GM12878 (cell line): Measurements from ENCODE around the gene PEX26. TPM values are rescaled to one million over a fixed set of nuclear protein-coding genes. Genes with fewer than 3 reads are reported as not detected.
A peak's percentile ranks its signal among the peaks of the same experiment; 100 is the strongest.

Experiments
- ATAC-seq: fragments of 200-7000 bp; cut with Tn5 transposase; 3 replicates; pipeline ENCODE4 v1.9.1; 2020; ENCODE audit warnings: mild to moderate bottlenecking, moderate library complexity
- BruUV-seq: library from RNA; stranded (reverse); fragments of 400-500 nt; replicated peaks from 2 replicates; lab custom pipeline; 2021; lab: Mats Ljungman, UMichigan
- CTCF ChIA-PET: fragments of 300-600 bp; sonication (Branson Sonifier 250); formaldehyde crosslinking; extraction: SDS; loops from one replicate; lab custom pipeline; 2021; ENCODE audit warnings: inconsistent platforms; lab: Yijun Ruan, JAX
- POLR2A ChIA-PET: fragments of 350-600 bp; formaldehyde crosslinking; extraction: SDS; loops from one replicate; lab custom pipeline; 2021; ENCODE audit warnings: inconsistent platforms; lab: Charles Lee
- RAD21 ChIA-PET: fragments of 300-600 bp; sonication (Branson Sonifier 250); formaldehyde crosslinking; loops from one replicate; lab custom pipeline; 2023; ENCODE audit warnings: antibody characterized with exemption; ENCODE audit not compliant: unreplicated experiment; lab: Charles Lee
- SMC1A ChIA-PET: fragments of 300-600 bp; sonication (Branson Sonifier 250); formaldehyde crosslinking; loops from one replicate; lab custom pipeline; 2023; ENCODE audit not compliant: unreplicated experiment, uncharacterized antibody; lab: Charles Lee
- DNase-seq: peaks from one replicate; pipeline ENCODE4 v3.0.0-alpha.2; 2011; ENCODE audit warnings: low read depth, low spot score
- FAIRE-seq: peaks from 3 replicates; lab custom pipeline; 2011; peaks lifted over from hg19 to GRCh38; lab: Jason Lieb, UNC
- H2AFZ ChIP-seq: 2 replicates; pipeline ENCODE4 v1.6.0; 2011; ENCODE audit warnings: low read depth, low read length, control low read depth; ENCODE audit not compliant: control insufficient read depth
- H3K27ac ChIP-seq: 2 replicates; pipeline ENCODE4 v1.5.1; 2011; ENCODE audit warnings: control low read depth; ENCODE audit not compliant: control insufficient read depth, insufficient read depth
- H3K27me3 ChIP-seq, 2 experiments: replicated peaks in 1 of 2; 2 replicates each; pipeline versions ENCODE4 v1.6.0 to v1.6.1; 2011; ENCODE audit warnings: low read length in 1 of 2; ENCODE audit not compliant: control insufficient read depth in 2 of 2, insufficient read depth in 2 of 2
- H3K36me3 ChIP-seq, 2 experiments: 2 replicates each; pipeline ENCODE4 v1.5.1; 2011; ENCODE audit warnings: low read length in 1 of 2; ENCODE audit not compliant: control insufficient read depth in 2 of 2, insufficient read depth in 2 of 2
- H3K4me1 ChIP-seq: 2 replicates; pipeline ENCODE4 v1.6.1; 2011; ENCODE audit warnings: mild to moderate bottlenecking, low read length, moderate library complexity, mixed read lengths; ENCODE audit not compliant: control insufficient read depth, insufficient read depth
- H3K4me2 ChIP-seq: 2 replicates; pipeline ENCODE4 v1.6.0; 2011; ENCODE audit warnings: control low read depth; ENCODE audit not compliant: control insufficient read depth, insufficient read depth
- H3K4me3 ChIP-seq: fragments of 200-600 bp; sonication (generic); 2 replicates; pipeline ENCODE4 v1.5.1; 2016
- H3K79me2 ChIP-seq: 2 replicates; pipeline ENCODE4 v1.6.0; 2011; ENCODE audit warnings: low read length; ENCODE audit not compliant: control insufficient read depth, insufficient read depth
- H3K9ac ChIP-seq: 2 replicates; pipeline ENCODE4 v1.8.0; 2011; ENCODE audit warnings: low read length, control low read depth, mixed read lengths; ENCODE audit not compliant: control insufficient read depth, insufficient read depth
- H3K9me3 ChIP-seq: replicated peaks from 3 replicates; pipeline ENCODE4 v1.5.1; 2011; ENCODE audit warnings: mild to moderate bottlenecking, low read length; ENCODE audit not compliant: control insufficient read depth, insufficient read depth
- H4K20me1 ChIP-seq: 2 replicates; pipeline ENCODE4 v1.6.0; 2011; ENCODE audit not compliant: control insufficient read depth, insufficient read depth
- BHLHE40 ChIP-seq, 2 experiments: fragments of 450-650 bp in 1 of 2; IDR thresholded peaks; 2 replicates each; pipeline ENCODE4 v1.6.1; 2011 to 2017; ENCODE audit warnings: low read depth in 2 of 2, borderline replicate concordance in 1 of 2, improper control_type of control experiment in 1 of 2, low read length in 1 of 2, mild to moderate bottlenecking in 1 of 2
- EGR1 ChIP-seq, 2 experiments: IDR thresholded peaks; 1 replicate in 1 of 2; 2 replicates in 1 of 2; pipeline ENCODE4 v1.6.1; 2011 to 2012; ENCODE audit warnings: low read depth in 2 of 2, low read length in 2 of 2, borderline replicate concordance in 1 of 2, mild to moderate bottlenecking in 1 of 2, moderate library complexity in 1 of 2
- IRF3 ChIP-seq: fragments of 450-650 bp; IDR thresholded peaks from 2 replicates; pipeline ENCODE4 v1.6.1; 2014; ENCODE audit warnings: mild to moderate bottlenecking
- RUNX3 ChIP-seq: IDR thresholded peaks from 2 replicates; pipeline ENCODE4 v1.6.1; 2012; ENCODE audit warnings: low read length, inconsistent platforms
- SMARCA5 ChIP-seq: fragments of 450-650 bp; IDR thresholded peaks from 2 replicates; pipeline ENCODE4 v1.6.1; 2017; ENCODE audit warnings: mild to moderate bottlenecking
- YY1 ChIP-seq: IDR thresholded peaks from 2 replicates; pipeline ENCODE4 v1.6.1; 2011; ENCODE audit warnings: low read depth, mild to moderate bottlenecking, low read length
- WGBS: methylation state at CpG from one replicate; pipeline ENCODE4 v1.1.6; 2016; ENCODE audit warnings: low lambda C conversion rate; ENCODE audit not compliant: insufficient replicate concordance, insufficient coverage; ENCODE audit errors: missing lambda C conversion rate; 5-methylcytosine and 5-hydroxymethylcytosine counted together
- in situ Hi-C: fragments of 300-500 bp; cut with MboI; formaldehyde crosslinking; loops from 9 replicates; pipeline ENCODE4 v1.14.3; 2018; ENCODE audit warnings: mixed read lengths
- intact Hi-C: fragments of 100-400 bp; cut with micrococcal nuclease; formaldehyde crosslinking; loops from one replicate; pipeline ENCODE4 v1.14.2; 2022; ENCODE audit not compliant: unreplicated experiment
- polyA plus RNA-seq, 11 experiments: library from polyadenylated mRNA; depleted of rRNA in 4 of 11; unstranded in 6 of 11; stranded (reverse) in 5 of 11; fragments of >200 nt; fragmentation: Nextera tagmentation in 4 of 11; fragmentation: Illumina TruSeq in 1 of 11; extraction: Ambion mirVana in 4 of 11; extraction: Trizol in 1 of 11; gene quantifications; 1 replicate in 1 of 11; 2 replicates in 10 of 11; pipeline versions ENCODE4 v1.2.1 to v1.2.3, GENCODE V29; 2011 to 2016; ENCODE audit warnings: inconsistent platforms in 2 of 11, missing spikeins in 2 of 11, low read depth in 1 of 11
- total RNA-seq, 4 experiments: library from RNA; depleted of rRNA in 3 of 4; stranded (reverse); fragments of >200 nt in 3 of 4; fragmentation: Illumina TruSeq in 1 of 4; extraction: Trizol in 1 of 4; gene quantifications; 2 replicates each; pipeline versions ENCODE4 v1.2.1 to v1.2.3, GENCODE V29; 2013 to 2021

The PEX26 gene
- total and polyA plus RNA-seq, 10 of the 15 experiments (the other 5 are each of a cell fraction or from before 2014, with no cell fraction given) = 0.79 to 50.8 (median 22.4) TPM

- ATAC-seq (peak; percentile 3; the same call in 1 of the 3 replicates), DNase-seq (no peak), FAIRE-seq (no peak)
- RAD21 ChIA-PET = interaction anchor here (0.6 to 6.2 kb wide), 7 partner anchors 20 to 334 kb away, joined by 3 to 34 read pairs (median 4); partner anchors contain the start of genes PEX26 and USP18
- TF ChIP-seq EGR1 (IDR thresholded peaks at IDR 0.05; ENCODE audit: borderline replicate concordance in 1 of 2, low read depth in 2 of 2, low read length in 2 of 2) (no peak), YY1 (no peak), RUNX3 (no peak), SMARCA5 (peak; percentile 21; the same call in 1 of the 2 replicates), IRF3 (no peak), BHLHE40 (IDR thresholded peaks at IDR 0.05; ENCODE audit: borderline replicate concordance in 1 of 2, low read depth in 2 of 2, low read length in 1 of 2) (peak in 1 of 2 experiments; percentile 33; a peak in 1 of 4 replicates)
- intact Hi-C loops (no loop called here), in situ Hi-C loops (no loop called here)
- H3K4me1 ChIP-seq = peaks cover 32% of the 10 kb centered on the region
- peaks cover 28% of the 10 kb centered on the region for H3K79me2 ChIP-seq
- SMC1A ChIA-PET = interaction anchor here (1.0 to 2.4 kb wide), 7 partner anchors 12 to 40 kb away, joined by 4 to 7 read pairs (median 5); no protein-coding TSS in a partner anchor
- 88% methylated on average over 12 of the region's 12 CpGs for WGBS
- H3K9me3 ChIP-seq = peaks cover 12% of the 10 kb centered on the region; the same call in 2 of the 3 replicates
- H3K4me2 ChIP-seq = peak overlapping the region; percentile 38; the same call in 1 of the 2 replicates
- CTCF ChIA-PET = interaction anchor here (1.1 to 5.9 kb wide), 5 partner anchors 20 to 38 kb away, joined by 4 to 36 read pairs (median 6); partner anchors contain the start of genes PEX26 and USP18
- no peaks in the 10 kb centered on the region; a peak in 1 of 4 replicates for H3K27me3 ChIP-seq
- H2AFZ ChIP-seq = no peak overlapping the region
- H4K20me1 ChIP-seq = no peaks in the 10 kb centered on the region
- POLR2A ChIA-PET = interaction anchor here (1.6 to 4.2 kb wide), 3 partner anchors 10 to 40 kb away, joined by 4 to 20 read pairs (median 6); no protein-coding TSS in a partner anchor
- H3K36me3 ChIP-seq = no peaks in the 10 kb centered on the region
- BruUV-seq = no TSS peak
- H3K27ac ChIP-seq = peak overlapping the region; percentile 67; the same call in 1 of the 2 replicates
- H3K9ac ChIP-seq = peak overlapping the region; percentile 74
- peak overlapping the region; percentile 65 for H3K4me3 ChIP-seq
Observed at GRCh38 chr22:18111759-18112330, 34.1 kb downstream of the PEX26 start.
